HG03342 (cell line): ENCODE data around the gene RNF220.
"Not testable (repeated sequence)": the region's sequence is repeated elsewhere in the genome, so short reads cannot be mapped to it uniquely, and the experiment has no call there.

Experiments used
- ATAC-seq: cut with Tn5 transposase; IDR thresholded peaks from one replicate; pipeline ENCODE4 v1.9.1; 2021; ENCODE audit warnings: mild to moderate bottlenecking, moderate library complexity; ENCODE audit not compliant: unreplicated experiment

RNF220 gene

DNA sequence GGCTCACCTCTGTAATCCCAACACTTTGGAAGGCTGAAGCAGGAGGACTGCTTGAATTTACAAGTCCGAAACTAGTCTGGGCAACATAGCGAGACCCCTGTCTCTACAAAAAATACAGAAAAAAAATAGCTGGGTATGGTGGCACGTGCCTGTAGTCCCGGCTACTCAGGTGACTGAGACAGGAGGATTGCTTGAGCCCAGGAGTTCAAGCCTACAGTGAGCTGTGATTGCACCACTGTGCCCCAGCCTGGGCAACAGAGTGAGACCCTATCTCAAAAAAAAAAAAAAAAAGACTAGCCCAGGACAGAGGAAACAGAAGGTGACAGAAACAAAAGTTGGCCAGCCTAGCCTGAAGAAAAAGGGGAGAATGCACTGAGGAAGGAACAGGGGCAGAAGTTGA, 290.6 kb downstream of the RNF220 start:
- ATAC-seq, result no peak

DNA sequence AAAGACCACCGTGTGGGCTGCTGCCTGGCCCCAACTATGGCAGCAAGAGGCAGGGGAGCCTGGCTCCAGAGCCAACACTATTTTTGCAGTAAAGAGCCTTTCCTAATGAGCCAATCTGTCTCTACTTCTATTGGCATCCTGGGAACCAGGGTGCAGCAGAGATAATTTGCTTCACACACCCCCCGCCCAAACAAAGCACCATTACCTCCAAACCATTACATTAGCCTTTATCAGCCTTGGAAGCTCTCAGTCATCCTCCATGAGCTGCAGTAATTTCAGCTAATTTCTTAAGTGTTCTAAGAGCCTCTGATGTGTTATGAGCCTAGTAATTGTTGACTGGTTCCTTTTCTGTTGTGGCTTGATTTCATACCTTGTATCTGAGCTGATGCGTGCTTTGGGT, 291.0 kb downstream of the RNF220 start:
- ATAC-seq, result no peak

DNA sequence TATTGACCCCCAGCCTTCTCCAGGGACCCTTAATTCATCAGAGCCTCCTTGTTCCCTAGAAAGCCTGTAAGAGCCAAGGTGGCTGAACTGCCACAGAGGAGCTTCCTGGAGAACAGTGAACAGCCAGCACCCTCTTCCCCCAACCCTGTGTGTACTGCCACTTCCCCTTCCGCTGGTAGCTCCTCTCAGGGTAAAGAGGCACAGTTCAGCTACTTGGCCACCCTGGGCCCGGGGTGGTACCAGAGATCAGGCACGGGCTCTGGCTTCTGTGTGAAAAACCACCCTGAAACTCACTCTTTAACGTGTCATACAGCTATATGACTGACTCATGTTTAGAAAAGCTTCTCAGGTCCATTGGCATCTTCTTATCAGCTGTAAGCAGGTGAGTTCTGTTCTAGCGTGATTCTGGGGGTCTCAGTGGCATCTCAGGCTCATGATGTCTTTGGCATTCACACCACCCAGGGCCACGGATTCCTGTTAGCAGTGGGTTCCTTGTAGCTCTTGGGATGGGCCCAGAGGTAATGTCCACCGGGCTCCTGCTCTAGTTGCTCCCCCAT, 291.8 kb downstream of the RNF220 start:
- ATAC-seq, result peak; percentile 40

DNA sequence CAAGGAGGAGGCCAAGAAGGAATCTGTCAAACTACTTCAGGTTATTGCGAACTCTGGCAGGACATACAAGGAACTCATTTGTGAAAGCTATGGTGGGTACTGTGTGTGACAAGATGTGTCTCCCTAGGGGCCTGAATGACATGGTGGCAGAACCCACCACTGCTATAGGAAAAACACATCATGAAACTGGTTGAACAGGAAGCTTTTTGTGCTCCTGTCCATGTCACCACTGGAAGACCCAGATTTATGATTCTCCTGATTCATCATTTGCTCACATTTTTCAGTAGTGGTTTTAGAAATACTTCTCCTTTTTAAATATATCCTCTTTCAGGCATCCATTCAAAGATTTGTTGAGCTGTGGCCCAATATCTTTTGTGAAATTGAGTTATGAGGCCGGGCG, 293.1 kb downstream of the RNF220 start:
- ATAC-seq, result no peak

DNA sequence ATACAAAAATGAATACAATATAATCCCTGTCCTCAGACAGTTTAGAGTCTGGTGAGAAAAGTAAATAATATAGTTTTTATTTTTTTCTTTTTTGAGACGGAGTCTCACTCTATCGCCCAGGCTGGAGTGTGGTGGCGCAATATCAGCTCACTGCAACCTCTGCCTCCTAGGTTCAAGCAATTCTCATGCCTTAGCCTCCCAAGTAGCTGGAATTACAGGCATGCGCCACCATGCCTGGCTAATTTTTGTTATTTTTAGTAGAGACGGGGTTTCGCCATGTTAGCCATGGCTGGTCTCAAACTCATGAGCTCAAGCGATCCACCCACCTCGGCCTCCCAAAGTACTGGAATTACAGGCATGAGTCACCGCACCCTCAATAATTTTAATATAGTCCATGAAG, 294.3 kb downstream of the RNF220 start:
- ATAC-seq, result not testable (repeated sequence)

DNA sequence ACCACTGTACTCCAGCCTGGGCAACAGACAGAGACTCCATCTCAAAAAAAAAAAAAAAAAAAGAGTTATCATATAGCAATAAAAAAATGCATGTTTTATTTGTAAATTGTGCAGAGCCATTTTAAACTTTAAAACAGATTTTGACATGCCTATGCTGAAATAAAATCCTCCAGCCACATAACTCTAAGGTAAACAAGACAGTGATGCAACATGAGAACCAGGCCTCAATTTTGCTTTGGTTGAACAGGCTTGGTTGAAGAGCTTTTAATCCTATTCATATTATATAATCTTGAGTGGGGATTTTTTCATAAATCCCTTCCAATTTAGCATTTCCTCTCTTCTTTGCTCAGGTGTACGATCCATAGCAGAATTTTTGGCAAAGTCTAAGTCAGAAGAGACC, 295.5 kb downstream of the RNF220 start:
- ATAC-seq, result no peak

DNA sequence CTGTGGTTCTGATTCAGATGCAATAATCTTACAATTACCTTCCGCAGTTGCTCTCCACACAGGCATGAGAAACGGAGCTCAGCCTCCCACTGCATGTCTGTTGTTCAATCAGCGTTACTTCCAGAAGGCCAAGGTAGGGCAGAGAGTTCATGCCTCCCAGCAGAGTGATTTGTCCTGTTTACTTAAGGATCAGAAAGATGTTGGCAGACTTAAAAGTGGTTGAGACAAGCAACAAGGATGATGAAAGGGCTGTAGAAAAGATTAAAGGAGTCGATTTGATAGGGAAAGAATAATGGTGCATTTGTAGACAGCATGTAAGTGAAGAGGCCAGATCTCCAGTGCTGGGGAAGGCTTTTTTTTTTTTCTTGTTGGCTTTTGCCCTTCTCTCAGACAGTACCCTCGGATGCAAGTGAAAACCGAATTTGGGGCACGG, 296.1 kb downstream of the RNF220 start:
- ATAC-seq, result no peak
